RCC 7860 (cell line): ENCODE results near the gene PAIP1.
"Not testable (repeated sequence)": the region's sequence is repeated elsewhere in the genome, so short reads cannot be mapped to it uniquely, and the experiment has no call there.

Experiments
- DNase-seq: peaks from one replicate; pipeline ENCODE4 v3.0.0-alpha.2; 2015; ENCODE audit warnings: low spot score
- FAIRE-seq: peaks from 2 replicates; lab custom pipeline; 2012; peaks lifted over from hg19 to GRCh38; lab: Jason Lieb, UNC

The PAIP1 gene

GRCh38 chr5:43556857-43557542 lies at the start of gene PAIP1:
Gene PAIP1 (minus strand): TSS chr5:43557077. CDS start chr5:43556846, 231 bp downstream.
- no peak for FAIRE-seq

GRCh38 chr5:43606351-43606750 lies 49.5 kb upstream of the PAIP1 start:
- FAIRE-seq = no peak
- DNase-seq = no peak

More at GRCh38 chr5:43556857-43557542, at the start of gene PAIP1:
- peak; percentile 80 for DNase-seq

- DNase-seq (no peak), FAIRE-seq (no peak)
Observed at GRCh38 chr5:43604699-43605098, 47.8 kb upstream of the PAIP1 start.

GRCh38 chr5:43603344-43604217 lies 46.7 kb upstream of the PAIP1 start:
- DNase-seq = peak; percentile 80
- no peak for FAIRE-seq

GRCh38 chr5:43602461-43603343 lies 45.8 kb upstream of the PAIP1 start, which contains the start of gene NNT:
Gene NNT (plus strand): TSS chr5:43603180. CDS start chr5:43609196, 6,016 bp downstream.
- FAIRE-seq (no peak), DNase-seq (peak; percentile 53)

GRCh38 chr5:43601454-43602260 lies 44.8 kb upstream of the PAIP1 start:
- peak; percentile 65 for DNase-seq
- peak; percentile 77 for FAIRE-seq

- DNase-seq, FAIRE-seq: not testable (repeated sequence)
Observed at GRCh38 chr5:43598927-43599326, 42.0 kb upstream of the PAIP1 start.

- DNase-seq (no peak), FAIRE-seq (no peak)
Observed at GRCh38 chr5:43592363-43592762, 35.5 kb upstream of the PAIP1 start.

- FAIRE-seq (no peak), DNase-seq (no peak)
Observed at GRCh38 chr5:43590700-43591099, 33.8 kb upstream of the PAIP1 start.

- DNase-seq = no peak
- no peak for FAIRE-seq
Observed at GRCh38 chr5:43589310-43589709, 32.4 kb upstream of the PAIP1 start.

- no peak for FAIRE-seq
- no peak for DNase-seq
Observed at GRCh38 chr5:43588842-43589241, 32.0 kb upstream of the PAIP1 start.

- DNase-seq (no peak), FAIRE-seq (no peak)
Observed at GRCh38 chr5:43584166-43584699, 27.4 kb upstream of the PAIP1 start.

- DNase-seq (no peak), FAIRE-seq (no peak)
Observed at GRCh38 chr5:43583724-43584123, 26.8 kb upstream of the PAIP1 start.

- DNase-seq (no peak), FAIRE-seq (no peak)
Observed at GRCh38 chr5:43582082-43583005, 25.5 kb upstream of the PAIP1 start.

GRCh38 chr5:43581398-43581797 lies 24.5 kb upstream of the PAIP1 start:
- no peak for DNase-seq
- FAIRE-seq = no peak

GRCh38 chr5:43580402-43581210 lies 23.7 kb upstream of the PAIP1 start:
- DNase-seq, FAIRE-seq: not testable (repeated sequence)

GRCh38 chr5:43573058-43573457 lies 16.2 kb upstream of the PAIP1 start:
- no peak for DNase-seq
- FAIRE-seq = no peak

- no peak for FAIRE-seq
- DNase-seq = no peak
Observed at GRCh38 chr5:43572357-43572756, 15.5 kb upstream of the PAIP1 start.
